AG20443 (cell line): ENCODE measurements around the gene RAMAC.
A peak's percentile ranks its signal among the peaks of the same experiment; 100 is the strongest.
"Not testable (repeated sequence)": the region's sequence is repeated elsewhere in the genome, so short reads cannot be mapped to it uniquely, and the experiment has no call there.

ENCODE experiments used
- DNase-seq: peaks from one replicate; pipeline ENCODE4 v3.0.0; 2012; ENCODE audit warnings: low spot score, mixed read lengths

RAMAC gene

DNA sequence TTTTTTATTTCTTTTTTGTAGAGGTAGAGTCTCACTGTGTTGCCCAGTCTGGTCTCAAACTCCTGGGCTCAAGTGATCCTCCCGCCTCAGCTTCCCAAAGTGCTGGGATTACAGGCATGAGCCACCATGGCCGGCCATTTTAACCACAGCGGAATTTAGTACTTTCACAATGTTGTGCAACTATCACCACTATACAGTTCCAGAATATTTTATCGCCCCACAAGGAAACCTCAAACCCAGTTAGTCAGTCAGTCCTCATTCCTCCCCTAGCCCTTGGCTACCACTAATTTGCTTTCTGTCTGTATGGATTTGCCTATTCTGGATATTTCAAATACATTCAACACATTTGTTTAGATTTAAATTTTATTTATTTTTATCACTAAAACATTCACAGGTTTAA is 17.9 kb upstream of the RAMAC start:
- DNase-seq, result peak; percentile 56

DNA sequence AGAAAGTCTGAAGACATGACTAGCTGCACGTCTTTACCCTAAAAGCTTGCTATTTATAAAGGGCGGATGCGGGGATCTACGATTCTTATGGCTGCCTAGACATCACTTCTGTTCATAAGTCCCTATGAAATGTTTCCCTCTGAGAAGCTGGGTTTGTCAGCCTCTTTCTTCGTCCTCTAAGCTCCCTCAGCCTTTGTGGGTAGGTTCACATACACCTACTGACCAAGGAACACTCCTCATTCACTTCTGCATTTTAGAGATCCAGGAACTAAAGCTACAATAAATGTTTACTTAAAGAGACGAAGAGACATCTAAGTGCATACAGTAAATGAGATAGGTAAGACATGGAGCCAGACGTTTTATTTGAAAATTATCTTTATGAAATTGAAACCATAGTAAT is 16.7 kb upstream of the RAMAC start:
- DNase-seq, result no peak

DNA sequence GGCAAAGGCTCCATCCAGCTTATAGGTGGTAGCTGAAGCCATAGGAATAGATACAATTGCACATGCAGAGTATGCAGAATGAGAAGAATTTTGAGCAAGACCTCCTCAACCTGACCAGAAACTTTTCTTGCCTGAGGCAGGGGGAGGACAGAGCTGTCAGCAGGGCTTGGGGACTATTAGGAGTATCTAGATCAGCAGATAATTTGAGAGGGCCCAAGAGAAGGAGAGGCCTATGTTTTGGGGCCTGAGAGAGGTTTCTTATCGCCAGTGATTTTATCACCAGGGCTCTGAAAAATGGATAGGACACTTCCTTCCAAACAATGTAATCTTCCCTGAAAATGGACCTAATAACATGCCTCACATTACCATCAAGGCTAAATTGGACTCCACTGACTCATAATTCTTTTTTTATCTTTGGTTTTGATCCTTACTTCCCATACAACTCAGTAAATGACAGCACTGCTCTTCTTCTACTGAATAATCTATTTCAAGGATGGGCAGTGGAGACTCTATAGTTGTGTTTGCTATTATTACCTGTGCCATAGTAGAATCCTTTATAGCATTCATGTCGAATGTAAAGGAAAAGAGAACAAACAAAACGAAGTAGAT is 15.8 kb upstream of the RAMAC start:
- no peak for DNase-seq

DNA sequence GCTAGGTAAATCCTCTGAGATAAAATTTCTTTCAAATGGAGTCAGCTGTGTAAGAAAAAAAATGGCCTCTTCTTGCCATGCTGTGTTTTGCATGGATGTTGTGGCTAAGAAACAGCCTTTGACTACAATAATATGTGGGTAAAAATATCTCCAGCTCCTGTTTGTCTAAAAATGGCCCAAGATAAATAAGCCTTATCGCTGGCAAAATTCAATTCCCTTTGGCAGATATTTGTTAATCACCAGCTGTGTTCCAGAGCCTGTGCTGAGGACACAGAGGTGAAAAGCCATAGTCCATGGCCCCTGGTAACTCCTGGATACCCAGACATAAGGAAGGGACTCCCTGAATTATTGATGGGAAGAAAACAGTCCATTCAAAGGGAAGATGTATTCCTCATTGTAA is 15.3 kb upstream of the RAMAC start:
- DNase-seq, result no peak

DNA sequence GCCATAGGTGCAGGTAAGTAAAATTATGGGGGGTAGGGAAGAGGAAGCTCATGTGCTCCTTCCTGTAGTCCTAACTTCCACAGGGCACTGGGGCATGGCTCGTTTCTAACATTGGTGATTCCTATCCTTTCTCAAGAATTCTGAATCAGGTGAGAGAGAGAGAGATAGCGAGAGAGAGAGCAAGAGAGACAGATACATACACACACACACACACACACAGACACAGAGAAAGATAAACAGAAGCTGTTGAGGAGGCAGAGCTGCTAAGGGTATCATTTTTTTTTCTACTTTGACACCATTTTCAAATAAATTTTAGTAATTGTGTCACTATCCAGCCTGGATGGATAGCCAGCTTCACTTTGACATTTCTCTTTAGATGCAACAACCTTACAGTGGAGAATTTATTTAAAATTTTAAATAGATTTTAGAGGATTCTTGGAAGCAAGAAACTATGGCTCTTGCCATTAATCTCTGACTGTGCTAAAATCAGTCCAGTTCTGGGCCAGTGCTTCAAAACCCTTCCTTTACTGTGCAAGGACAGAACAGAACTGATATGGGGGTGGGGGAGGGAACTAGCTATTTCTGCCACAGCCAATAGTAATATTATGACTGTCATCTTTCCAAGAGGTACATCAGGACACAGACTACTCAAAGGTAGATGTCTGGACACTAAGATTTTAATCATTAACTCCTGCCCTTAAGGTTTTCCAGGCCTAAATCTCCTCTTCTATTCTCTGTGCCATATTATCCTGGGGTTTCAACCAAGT is 14.6 kb upstream of the RAMAC start:
- DNase-seq, result no peak

DNA sequence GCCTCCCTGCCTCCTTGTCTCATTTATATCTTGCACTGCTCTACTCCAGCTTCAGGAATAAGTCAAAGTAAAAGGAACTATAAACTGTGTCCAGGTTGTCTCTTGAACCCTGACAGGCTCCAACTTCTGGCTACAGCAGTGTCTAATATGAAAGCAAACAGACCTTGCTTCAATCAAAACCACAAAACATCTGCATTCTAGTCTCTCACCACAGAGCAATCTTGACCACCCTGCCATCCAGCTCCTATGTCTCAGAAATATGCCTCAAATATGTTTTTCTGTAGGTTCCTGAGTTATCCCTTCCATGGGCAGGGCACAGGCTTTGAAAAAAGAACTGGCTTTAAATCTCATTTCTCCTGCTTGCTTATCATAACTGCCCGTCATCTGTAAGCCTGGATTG is 13.0 kb upstream of the RAMAC start:
- no peak for DNase-seq

DNA sequence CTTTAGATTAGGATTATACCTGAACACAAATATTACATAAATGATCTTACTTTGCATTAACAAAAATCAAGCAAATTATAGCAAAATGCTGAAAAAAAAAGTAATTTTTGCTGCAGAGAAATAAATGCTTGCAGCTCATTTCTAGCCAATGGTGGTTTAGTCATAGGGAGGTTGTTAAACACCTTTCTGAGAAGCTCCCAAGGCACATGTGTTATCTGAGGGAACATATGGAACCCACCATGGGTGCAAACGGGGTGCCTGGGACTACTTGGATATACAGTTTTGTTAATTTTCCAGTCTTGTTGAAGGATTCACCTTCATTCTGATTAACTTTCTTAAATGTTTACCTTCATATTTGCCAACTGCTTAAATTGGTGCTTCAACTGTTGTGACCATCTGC is 8.9 kb upstream of the RAMAC start:
- DNase-seq, result no peak

DNA sequence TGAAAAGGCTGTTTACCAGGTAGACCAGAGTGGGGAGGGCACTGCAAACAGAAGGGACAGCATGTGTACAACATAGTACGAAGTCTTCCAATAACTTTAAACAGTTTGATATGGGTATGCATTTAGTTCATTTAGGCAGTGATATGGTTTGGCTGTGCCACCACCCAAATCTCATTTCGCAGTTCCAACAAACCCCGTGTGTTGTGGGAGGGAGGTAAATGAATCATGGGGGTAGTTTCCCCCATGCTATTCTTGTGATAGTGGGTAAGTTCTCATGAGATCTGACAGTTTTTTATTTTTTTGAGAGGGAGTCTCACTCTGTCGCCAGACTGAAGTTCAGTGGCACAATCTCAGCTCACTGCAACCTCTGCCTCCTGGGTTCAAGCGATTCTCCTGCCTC is 7.6 kb upstream of the RAMAC start:
- no peak for DNase-seq

DNA sequence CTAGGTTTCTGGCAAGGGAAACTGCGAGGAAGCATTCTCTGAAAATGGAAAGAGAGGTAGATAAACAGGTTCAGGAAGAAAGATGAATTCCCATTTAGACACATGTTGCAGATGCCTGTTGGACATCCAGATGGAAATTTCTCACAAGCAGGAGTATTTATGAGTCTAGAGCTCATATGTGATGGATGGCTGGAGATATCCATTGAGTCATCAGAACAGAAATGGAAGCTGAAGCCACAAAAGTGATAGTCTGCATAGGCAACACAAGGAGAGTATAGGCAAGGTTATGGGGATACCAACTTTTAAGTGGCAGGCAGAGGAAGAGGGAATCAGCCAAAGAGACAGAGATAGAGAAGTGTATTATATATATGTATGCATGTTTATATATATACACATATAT is 6.3 kb upstream of the RAMAC start:
- DNase-seq, result no peak

DNA sequence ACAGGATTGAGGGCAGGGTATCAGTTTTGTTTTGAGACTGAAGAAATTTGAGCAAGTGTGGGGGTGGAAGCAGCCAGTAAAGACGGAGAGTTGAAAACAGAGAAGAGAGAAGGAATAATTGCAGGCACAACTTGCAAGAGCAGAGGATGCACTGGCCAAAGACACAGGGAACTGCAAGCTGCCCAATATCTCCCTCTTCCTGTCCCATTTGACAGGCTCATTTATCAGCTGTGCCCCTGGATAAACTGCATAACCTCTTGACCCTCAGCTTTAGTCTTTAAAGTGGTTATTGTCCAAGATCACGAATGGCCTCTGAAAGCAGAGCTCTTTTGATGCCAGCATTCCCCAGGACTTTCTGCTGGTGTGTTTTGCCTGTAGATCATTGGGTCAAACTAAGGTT is 5.0 kb upstream of the RAMAC start:
- DNase-seq, result no peak

DNA sequence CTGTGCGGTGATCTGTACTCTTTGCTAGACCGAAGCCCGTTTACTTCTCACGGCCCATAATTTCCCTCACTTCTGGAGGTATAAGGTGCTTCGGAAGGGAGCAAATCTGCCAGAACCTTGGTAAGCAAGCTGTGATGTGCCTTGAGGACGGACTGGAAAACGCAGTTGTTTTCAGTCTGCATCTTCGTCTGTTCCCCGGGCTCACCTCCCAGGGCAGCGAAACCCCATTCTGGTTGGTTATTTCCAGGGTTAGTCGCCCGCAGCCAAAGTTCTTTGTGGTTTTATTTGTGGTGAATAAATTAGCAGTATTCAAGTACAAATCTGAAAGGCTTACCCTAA is 401 bp downstream of the RAMAC start:
- DNase-seq, result no peak

DNA sequence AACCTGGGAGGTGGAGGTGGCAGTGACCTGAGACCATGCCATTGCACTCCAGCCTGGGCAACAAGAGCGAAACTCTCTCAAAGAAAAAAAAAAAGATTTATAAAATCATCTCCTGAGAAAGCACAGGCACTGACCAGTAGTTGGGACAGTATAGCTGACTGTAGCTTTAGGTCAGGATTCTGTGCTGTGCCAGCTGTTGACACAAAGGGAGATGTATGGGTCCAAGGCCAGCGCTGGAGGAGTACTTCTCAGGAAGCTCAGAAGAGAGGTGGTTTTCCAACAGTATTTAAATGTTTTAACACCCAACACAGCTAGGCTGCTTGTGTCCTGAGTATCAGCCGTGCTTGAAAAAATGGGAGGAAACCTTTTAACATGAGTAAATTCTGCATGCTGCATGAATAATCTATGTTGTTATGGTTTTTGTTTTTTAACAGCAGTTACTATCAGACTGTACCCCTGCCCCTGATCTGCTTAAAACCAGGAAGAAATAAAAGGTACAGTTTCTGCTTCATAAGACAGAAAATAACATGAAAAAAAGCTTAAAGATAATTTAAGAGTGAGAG is 6.5 kb downstream of the RAMAC start:
- no peak for DNase-seq

DNA sequence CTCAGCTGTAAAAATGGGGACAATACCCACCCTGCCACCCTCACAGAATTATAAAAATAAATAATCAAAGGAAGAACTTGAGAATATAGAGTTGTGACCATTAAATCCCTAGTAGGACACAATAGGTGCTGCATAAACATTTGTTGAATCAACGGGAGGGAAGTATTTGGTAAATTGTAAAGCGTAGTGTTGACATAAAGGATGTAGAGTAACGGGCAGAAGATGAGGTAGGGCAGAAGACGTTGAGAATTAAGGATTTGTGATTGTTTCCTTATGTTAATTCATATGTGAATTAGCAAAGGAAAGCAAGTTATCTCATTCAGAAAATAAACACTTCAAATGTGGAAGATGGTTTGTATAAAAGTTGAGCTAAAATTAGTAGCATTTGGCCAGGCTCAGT is 7.1 kb downstream of the RAMAC start:
- no peak for DNase-seq

DNA sequence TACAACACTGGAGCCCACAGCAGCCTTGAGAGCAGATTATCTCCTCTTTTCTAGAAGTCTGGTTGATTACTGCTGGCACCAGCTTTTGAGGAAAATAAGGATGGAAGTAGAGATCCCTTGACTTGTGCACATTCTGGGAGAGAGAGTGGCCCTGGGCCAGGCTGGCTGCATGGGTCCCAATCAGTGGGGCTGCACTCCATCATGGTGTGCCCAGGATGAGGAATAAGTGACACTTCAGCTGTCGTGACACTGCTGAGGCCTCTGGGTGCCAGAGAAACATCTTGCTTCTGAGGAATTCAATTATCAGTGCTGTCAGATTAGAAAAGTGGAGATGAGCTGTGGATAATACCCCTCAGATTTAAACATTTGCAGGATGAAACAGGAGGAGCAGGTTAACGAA is 9.1 kb downstream of the RAMAC start:
- no peak for DNase-seq

DNA sequence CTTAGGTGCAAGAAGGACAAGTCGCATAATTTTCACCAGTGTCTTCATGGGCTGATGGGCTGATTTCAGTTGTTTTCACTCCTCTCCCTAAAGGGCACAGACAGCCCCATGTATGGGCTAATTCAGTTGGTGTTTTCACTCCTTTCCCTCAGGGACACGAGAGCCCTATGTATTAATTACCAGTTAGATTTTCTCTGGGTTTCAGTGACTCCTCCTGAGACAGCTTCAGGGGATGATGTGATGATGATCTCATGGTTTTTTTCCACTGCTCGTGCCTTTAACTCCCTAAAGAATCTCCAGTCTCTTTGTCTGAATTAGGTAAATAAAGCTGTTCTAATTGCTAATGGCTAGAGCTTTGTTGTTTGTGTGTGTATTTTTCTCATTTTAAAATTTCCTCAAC is 9.9 kb downstream of the RAMAC start:
- peak; percentile 17 for DNase-seq

DNA sequence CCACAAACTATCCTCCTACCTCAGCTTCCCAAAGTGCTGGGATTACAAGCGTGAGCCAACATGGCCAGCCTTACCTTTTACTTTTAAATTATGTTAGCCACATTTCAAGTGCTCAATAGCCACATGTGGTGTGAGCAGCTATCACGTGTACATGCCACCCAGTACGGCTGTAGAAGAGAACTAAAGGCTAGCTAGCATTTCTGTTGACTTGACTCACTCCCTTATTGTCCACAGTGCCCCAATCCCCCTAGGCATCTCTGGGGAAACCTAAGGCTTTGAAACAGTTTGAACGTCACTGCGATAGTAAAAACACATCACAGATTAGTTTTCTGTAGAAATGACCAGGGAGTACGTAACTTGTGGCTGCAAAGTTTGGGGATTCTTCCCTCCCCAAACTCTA is 13.4 kb downstream of the RAMAC start:
- DNase-seq, result no peak

DNA sequence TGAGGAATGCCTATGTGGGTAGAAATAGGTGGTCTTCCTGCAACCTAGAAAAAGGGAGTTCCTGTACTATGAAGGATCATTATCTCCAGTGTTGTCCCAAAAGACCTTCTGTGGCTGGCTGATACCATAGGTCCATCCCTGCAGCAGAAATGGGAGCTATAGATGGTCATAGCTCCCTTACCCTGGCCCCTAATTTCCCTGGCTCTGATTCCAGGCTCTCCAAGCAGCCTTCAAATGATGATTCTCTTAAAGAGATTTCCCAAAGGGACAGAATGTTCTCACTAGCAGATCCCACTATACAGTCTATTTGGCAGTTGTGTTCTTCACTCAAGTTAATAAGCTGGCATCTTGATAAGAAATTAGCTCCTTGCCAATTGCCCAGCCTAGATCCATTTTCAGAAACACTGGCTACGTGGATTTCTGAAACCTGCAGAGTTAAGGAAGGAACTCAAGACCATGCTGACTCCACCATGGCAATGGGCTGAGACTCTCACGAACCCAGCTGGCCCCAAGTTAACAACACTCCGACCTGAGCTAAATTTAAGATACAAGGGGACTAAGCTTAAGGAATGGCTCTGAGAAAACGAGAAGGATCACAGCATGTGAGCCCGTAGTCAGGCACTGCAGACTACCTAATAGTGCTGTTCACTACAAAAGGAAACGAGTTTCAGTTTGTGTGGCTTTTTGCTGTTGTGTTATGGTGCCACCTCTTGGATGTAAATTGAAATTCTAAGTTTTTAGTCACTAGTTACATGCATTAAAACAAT is 14.1 kb downstream of the RAMAC start:
- DNase-seq, result peak; percentile 70

DNA sequence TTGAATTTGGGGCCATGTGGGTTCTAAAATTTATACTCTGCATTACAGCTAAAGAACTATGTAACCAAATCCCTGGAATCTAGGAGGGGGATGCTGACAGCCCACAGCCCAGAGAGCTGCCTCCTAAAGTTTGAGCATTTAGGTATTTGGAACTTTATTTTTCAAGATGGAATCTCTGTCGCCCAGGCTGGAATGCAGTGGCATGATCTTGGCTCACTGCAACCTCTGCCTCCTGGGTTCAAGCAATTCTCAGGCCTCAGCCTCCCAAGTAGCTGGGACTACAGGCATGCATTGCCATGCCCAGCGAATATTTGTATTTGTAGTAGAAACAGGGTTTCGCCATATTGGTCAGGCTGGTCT is 14.6 kb downstream of the RAMAC start:
- not testable (repeated sequence) for DNase-seq

DNA sequence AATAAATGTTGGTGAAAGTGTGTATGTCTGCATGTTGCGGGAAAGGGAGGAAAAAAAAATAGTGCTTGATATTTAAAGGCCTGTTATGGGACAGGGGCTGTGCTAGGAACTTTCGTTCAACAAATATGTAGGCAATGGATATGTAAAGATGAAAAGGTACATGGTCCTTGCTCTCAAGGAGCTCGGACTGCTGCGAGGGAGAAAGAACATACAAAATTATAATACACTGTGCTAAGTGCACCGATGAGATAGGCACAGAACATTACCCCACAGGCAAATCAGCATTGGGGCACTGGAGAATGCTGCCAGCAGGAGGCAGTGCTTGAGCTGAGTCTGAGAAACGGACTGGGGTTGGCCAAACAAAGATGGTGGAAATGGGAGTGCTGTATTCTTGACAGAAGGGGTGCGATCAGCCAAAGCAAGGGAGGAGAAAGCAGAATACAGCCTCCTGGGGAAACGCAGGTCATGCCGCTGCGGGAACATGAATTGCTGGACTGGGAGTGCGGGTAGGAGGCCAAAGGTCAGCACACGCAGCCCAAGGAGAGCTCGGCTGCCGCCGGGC is 24.8 kb downstream of the RAMAC start:
- DNase-seq, result peak; percentile 88

DNA sequence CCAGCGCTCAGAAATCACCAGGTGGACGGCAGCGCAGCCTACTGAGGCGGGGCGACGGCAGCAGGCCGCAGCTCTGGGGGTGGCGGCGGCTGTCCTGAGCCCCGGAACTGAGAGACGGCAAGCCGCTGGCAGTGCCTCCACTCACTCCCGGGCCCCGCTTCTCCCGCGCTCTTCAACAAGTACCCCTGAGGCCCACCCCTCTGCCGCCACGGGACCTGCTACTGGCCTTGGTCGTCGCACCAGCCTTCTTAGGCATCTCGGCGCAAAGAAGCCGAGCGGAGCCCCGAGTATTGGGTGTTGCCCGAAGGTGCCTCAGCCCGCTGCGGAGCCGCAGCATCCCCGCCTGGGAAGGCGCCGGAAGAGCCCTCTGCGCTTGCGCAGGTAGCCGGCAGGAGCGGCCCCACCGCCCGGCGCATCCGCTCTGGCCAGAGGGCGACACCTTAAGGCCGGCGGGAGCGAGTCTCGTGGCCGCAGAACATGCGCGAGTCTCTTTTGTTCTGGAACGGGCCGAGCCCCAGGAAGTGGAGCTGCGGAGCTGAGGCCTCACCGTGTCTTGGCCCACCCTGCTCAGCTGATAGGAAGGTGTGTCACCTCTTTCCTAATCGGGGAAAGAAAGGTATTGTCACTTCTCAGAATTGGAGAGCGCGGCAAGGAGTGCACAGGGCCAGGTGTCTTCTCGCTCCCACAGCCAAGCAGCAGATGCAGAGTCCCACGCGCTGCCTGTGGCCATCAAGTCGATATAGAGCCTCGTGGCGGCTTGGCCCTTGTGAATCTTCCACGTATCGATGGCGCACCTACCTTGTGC is 25.5 kb downstream of the RAMAC start, which contains the start of gene C15orf40:
TSS of gene C15orf40 (minus strand) at position 369 of the 805 bp plus-strand sequence. CDS start at position 337, 32 bp downstream.
- peak; percentile 99 for DNase-seq

DNA sequence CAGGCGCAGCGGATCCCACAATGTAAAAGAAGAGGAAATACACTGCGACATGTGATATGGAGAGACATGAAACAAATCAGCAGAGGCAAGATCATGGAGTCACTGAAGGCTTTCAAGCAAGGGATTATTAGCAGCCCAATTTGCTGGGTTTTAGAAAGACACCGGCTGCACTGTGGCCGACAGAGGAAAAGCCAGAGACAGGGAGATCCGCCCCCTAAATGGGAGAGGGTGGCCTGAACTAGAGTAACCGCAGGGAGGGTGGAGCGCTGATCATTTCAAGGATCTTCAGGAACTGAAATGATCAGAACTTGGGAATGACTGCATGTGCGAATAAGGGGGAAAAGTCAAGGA is 26.0 kb downstream of the RAMAC start:
- DNase-seq, result peak; percentile 32

DNA sequence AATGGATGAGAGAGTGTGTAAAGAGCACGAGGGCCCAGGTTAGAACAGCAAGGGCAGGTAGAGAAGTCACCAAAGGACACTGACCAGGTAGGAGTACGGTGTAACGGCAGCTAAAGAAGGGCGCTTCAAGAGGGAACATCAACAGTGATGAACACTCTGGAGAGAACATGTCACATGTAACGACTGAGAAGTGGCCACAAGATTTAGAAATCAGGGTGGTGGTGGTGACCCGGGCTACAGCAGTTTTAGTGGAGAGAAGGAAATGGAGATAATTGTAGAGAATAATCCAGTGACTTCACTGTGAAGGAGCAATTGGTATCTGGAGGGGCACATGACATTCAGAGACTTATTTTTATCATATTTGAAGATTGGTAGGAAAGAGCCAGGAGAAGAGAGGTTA is 26.6 kb downstream of the RAMAC start:
- DNase-seq, result no peak
